ENCODE data around the gene INSM1.

- no peak for TF ChIP-seq TEAD4 (IDR thresholded peaks at IDR 0.05)
- TF ChIP-seq CEBPB (IDR thresholded peaks at IDR 0.05), result no peak
- no peak for TF ChIP-seq MAX (IDR thresholded peaks at IDR 0.05)
- no peak for TF ChIP-seq FOXM1 (IDR thresholded peaks at IDR 0.05; ENCODE audit: borderline replicate concordance, low read depth)
- no peak for TF ChIP-seq RAD21 (IDR thresholded peaks at IDR 0.05; ENCODE audit: low read depth)
- TF ChIP-seq ZBTB7A (IDR thresholded peaks at IDR 0.05; ENCODE audit: low read depth), result no peak
- no peak for TF ChIP-seq TAF1 (IDR thresholded peaks at IDR 0.05; ENCODE audit: low read depth)
- no peak for TF ChIP-seq YY1 (IDR thresholded peaks at IDR 0.05; ENCODE audit: low read depth)
- TF ChIP-seq EP300 (IDR thresholded peaks at IDR 0.05; ENCODE audit: borderline replicate concordance), result no peak
- no peak for TF ChIP-seq USF1 (IDR thresholded peaks at IDR 0.05)
- no peak for TF ChIP-seq TCF12 (IDR thresholded peaks at IDR 0.05; ENCODE audit: low read depth)
- no peak for TF ChIP-seq EGR1 (IDR thresholded peaks at IDR 0.05)
- TF ChIP-seq CREB1 (IDR thresholded peaks at IDR 0.05; ENCODE audit: low read depth), result no peak
Measured at GRCh38 chr20:20404633-20405032, 36.7 kb downstream of the INSM1 start.

Measured in Ishikawa (cell line).